ENCODE results near the gene CYP20A1.
"Not testable (repeated sequence)": the region's sequence is repeated elsewhere in the genome, so short reads cannot be mapped to it uniquely, and the experiment has no call there.

Gene CYP20A1

GRCh38 chr2:203238704-203239526 lies at the start of gene CYP20A1:
TSS of gene CYP20A1 (plus strand) at chr2:203239018. CDS start at chr2:203239063, 45 bp downstream.
- H3K27me3 ChIP-seq (replicated peaks; ENCODE audit: control insufficient read depth, insufficient read depth, low read length), result no peaks in the 10 kb centered on the region
- H3K4me3 ChIP-seq (ENCODE audit: low read length), result peak within 1 kb of the TSS; percentile 98
- peak within 1 kb of the TSS; percentile 97 for H3K9ac ChIP-seq (ENCODE audit: low read length)
- H3K36me3 ChIP-seq (ENCODE audit: control insufficient read depth, insufficient read depth, low read length, severe bottlenecking), result peaks cover 4% of the 10 kb centered on the region
- DNase-seq (ENCODE audit: low read depth), result peak; percentile 98
- H3K4me1 ChIP-seq (ENCODE audit: control insufficient read depth, insufficient read depth, low read length), result peaks cover 17% of the 10 kb centered on the region
- no peaks in the 10 kb centered on the region for H3K9me3 ChIP-seq (ENCODE audit: control insufficient read depth, low read length)

- peaks cover 85% of the 10 kb centered on the region for H3K36me3 ChIP-seq (ENCODE audit: control insufficient read depth, insufficient read depth, low read length, severe bottlenecking)
- not testable (repeated sequence) for H3K27me3 ChIP-seq (replicated peaks; ENCODE audit: control insufficient read depth, insufficient read depth, low read length); DNase-seq (ENCODE audit: low read depth); H3K4me1 ChIP-seq (ENCODE audit: control insufficient read depth, insufficient read depth, low read length); H3K9ac ChIP-seq (ENCODE audit: low read length); H3K9me3 ChIP-seq (ENCODE audit: control insufficient read depth, low read length); H3K4me3 ChIP-seq (ENCODE audit: low read length)
Measured at GRCh38 chr2:203190547-203190946, 48.3 kb upstream of the CYP20A1 start.

GRCh38 chr2:203191026-203191425 lies 47.8 kb upstream of the CYP20A1 start:
- H3K4me1 ChIP-seq (ENCODE audit: control insufficient read depth, insufficient read depth, low read length), result not testable (repeated sequence)

GRCh38 chr2:203191961-203192360 lies 46.9 kb upstream of the CYP20A1 start:
- H3K4me1 ChIP-seq (ENCODE audit: control insufficient read depth, insufficient read depth, low read length), result no peaks in the 10 kb centered on the region
- H3K9me3 ChIP-seq (ENCODE audit: control insufficient read depth, low read length), result no peaks in the 10 kb centered on the region
- H3K9ac ChIP-seq (ENCODE audit: low read length), result no peak overlapping the region
- H3K36me3 ChIP-seq (ENCODE audit: control insufficient read depth, insufficient read depth, low read length, severe bottlenecking), result peaks cover 85% of the 10 kb centered on the region
- H3K27me3 ChIP-seq (replicated peaks; ENCODE audit: control insufficient read depth, insufficient read depth, low read length), result no peaks in the 10 kb centered on the region
- no peak overlapping the region for H3K4me3 ChIP-seq (ENCODE audit: low read length)
- no peak for DNase-seq (ENCODE audit: low read depth)

More at GRCh38 chr2:203191026-203191425, 47.8 kb upstream of the CYP20A1 start:
- DNase-seq (ENCODE audit: low read depth); H3K4me3 ChIP-seq (ENCODE audit: low read length); H3K9ac ChIP-seq (ENCODE audit: low read length); H3K27me3 ChIP-seq (replicated peaks; ENCODE audit: control insufficient read depth, insufficient read depth, low read length); H3K9me3 ChIP-seq (ENCODE audit: control insufficient read depth, low read length): not testable (repeated sequence)
- H3K36me3 ChIP-seq (ENCODE audit: control insufficient read depth, insufficient read depth, low read length, severe bottlenecking), result peaks cover 85% of the 10 kb centered on the region

- H3K4me3 ChIP-seq (ENCODE audit: low read length), result no peak overlapping the region
- DNase-seq (ENCODE audit: low read depth), result no peak
- H3K9me3 ChIP-seq (ENCODE audit: control insufficient read depth, low read length), result no peaks in the 10 kb centered on the region
- no peak overlapping the region for H3K9ac ChIP-seq (ENCODE audit: low read length)
- H3K36me3 ChIP-seq (ENCODE audit: control insufficient read depth, insufficient read depth, low read length, severe bottlenecking), result peaks cover 77% of the 10 kb centered on the region
- no peaks in the 10 kb centered on the region for H3K4me1 ChIP-seq (ENCODE audit: control insufficient read depth, insufficient read depth, low read length)
- H3K27me3 ChIP-seq (replicated peaks; ENCODE audit: control insufficient read depth, insufficient read depth, low read length), result no peaks in the 10 kb centered on the region
Measured at GRCh38 chr2:203195331-203196036, 43.3 kb upstream of the CYP20A1 start.

- no peaks in the 10 kb centered on the region for H3K27me3 ChIP-seq (replicated peaks; ENCODE audit: control insufficient read depth, insufficient read depth, low read length)
- no peaks in the 10 kb centered on the region for H3K4me1 ChIP-seq (ENCODE audit: control insufficient read depth, insufficient read depth, low read length)
- no peaks in the 10 kb centered on the region for H3K9me3 ChIP-seq (ENCODE audit: control insufficient read depth, low read length)
- H3K9ac ChIP-seq (ENCODE audit: low read length), result no peak overlapping the region
- H3K36me3 ChIP-seq (ENCODE audit: control insufficient read depth, insufficient read depth, low read length, severe bottlenecking), result peaks cover 74% of the 10 kb centered on the region
- DNase-seq (ENCODE audit: low read depth), result no peak
- H3K4me3 ChIP-seq (ENCODE audit: low read length), result no peak overlapping the region
Measured at GRCh38 chr2:203200866-203201265, 38.0 kb upstream of the CYP20A1 start.

- H3K9ac ChIP-seq (ENCODE audit: low read length), result no peak overlapping the region
- H3K27me3 ChIP-seq (replicated peaks; ENCODE audit: control insufficient read depth, insufficient read depth, low read length), result no peaks in the 10 kb centered on the region
- no peaks in the 10 kb centered on the region for H3K4me1 ChIP-seq (ENCODE audit: control insufficient read depth, insufficient read depth, low read length)
- no peaks in the 10 kb centered on the region for H3K9me3 ChIP-seq (ENCODE audit: control insufficient read depth, low read length)
- DNase-seq (ENCODE audit: low read depth), result no peak
- peaks cover 73% of the 10 kb centered on the region for H3K36me3 ChIP-seq (ENCODE audit: control insufficient read depth, insufficient read depth, low read length, severe bottlenecking)
- no peak overlapping the region for H3K4me3 ChIP-seq (ENCODE audit: low read length)
Measured at GRCh38 chr2:203201426-203201825, 37.4 kb upstream of the CYP20A1 start.

- Histone ChIP-seq H3K9ac (ENCODE audit: low read length) (no peak overlapping the region), H3K9me3 (ENCODE audit: control insufficient read depth, low read length) (no peaks in the 10 kb centered on the region), H3K27me3 (replicated peaks; ENCODE audit: control insufficient read depth, insufficient read depth, low read length) (no peaks in the 10 kb centered on the region), H3K4me1 (ENCODE audit: control insufficient read depth, insufficient read depth, low read length) (peaks cover 10% of the 10 kb centered on the region), H3K36me3 (ENCODE audit: control insufficient read depth, insufficient read depth, low read length, severe bottlenecking) (peaks cover 57% of the 10 kb centered on the region), H3K4me3 (ENCODE audit: low read length) (no peak overlapping the region)
- peak; percentile 5 for DNase-seq (ENCODE audit: low read depth)
Measured at GRCh38 chr2:203209538-203209937, 29.3 kb upstream of the CYP20A1 start.

GRCh38 chr2:203225423-203226039 lies 13.3 kb upstream of the CYP20A1 start:
- peak; percentile 31 for DNase-seq (ENCODE audit: low read depth)
- Histone ChIP-seq H3K9me3 (ENCODE audit: control insufficient read depth, low read length) (no peaks in the 10 kb centered on the region), H3K4me3 (ENCODE audit: low read length) (no peak overlapping the region)

GRCh38 chr2:203229674-203230073 lies 9.1 kb upstream of the CYP20A1 start:
- H3K9ac ChIP-seq (ENCODE audit: low read length); H3K4me1 ChIP-seq (ENCODE audit: control insufficient read depth, insufficient read depth, low read length); H3K36me3 ChIP-seq (ENCODE audit: control insufficient read depth, insufficient read depth, low read length, severe bottlenecking); DNase-seq (ENCODE audit: low read depth); H3K4me3 ChIP-seq (ENCODE audit: low read length); H3K9me3 ChIP-seq (ENCODE audit: control insufficient read depth, low read length); H3K27me3 ChIP-seq (replicated peaks; ENCODE audit: control insufficient read depth, insufficient read depth, low read length): not testable (repeated sequence)

More at GRCh38 chr2:203225423-203226039, 13.3 kb upstream of the CYP20A1 start:
- Histone ChIP-seq H3K4me1 (ENCODE audit: control insufficient read depth, insufficient read depth, low read length) (peaks cover 12% of the 10 kb centered on the region), H3K27me3 (replicated peaks; ENCODE audit: control insufficient read depth, insufficient read depth, low read length) (no peaks in the 10 kb centered on the region), H3K36me3 (ENCODE audit: control insufficient read depth, insufficient read depth, low read length, severe bottlenecking) (peaks cover 13% of the 10 kb centered on the region), H3K9ac (ENCODE audit: low read length) (no peak overlapping the region)
